Mucosa of rectum (tissue), 2 donors: ENCODE data around the gene CFAP299.

ENCODE experiments used
- H3K27ac ChIP-seq, 2 donors: one replicate each; pipeline ENCODE4 v1.7.0; 2013; ENCODE audit warnings: inconsistent platforms in 2 of 2, low read depth in 2 of 2, low read length in 2 of 2
- H3K27me3 ChIP-seq, 2 donors: one replicate each; pipeline ENCODE4 v1.7.0; 2013; ENCODE audit warnings: low read length in 2 of 2; ENCODE audit not compliant: control insufficient read depth in 2 of 2, insufficient read depth in 2 of 2
- H3K36me3 ChIP-seq, 2 donors: one replicate each; pipeline ENCODE4 v1.7.0; 2013; ENCODE audit warnings: low read length in 2 of 2; ENCODE audit not compliant: control insufficient read depth in 2 of 2, insufficient read depth in 2 of 2
- H3K4me1 ChIP-seq, 2 donors: one replicate each; pipeline ENCODE4 v1.7.0; 2013; ENCODE audit warnings: low read length in 2 of 2, mild to moderate bottlenecking in 1 of 2; ENCODE audit not compliant: control insufficient read depth in 2 of 2, insufficient read depth in 2 of 2
- H3K4me3 ChIP-seq, 2 donors: one replicate each; pipeline ENCODE4 v1.7.0; 2013; ENCODE audit warnings: low read length in 2 of 2
- H3K9ac ChIP-seq, 2 donors: one replicate each; pipeline ENCODE4 v1.7.0; 2013; ENCODE audit warnings: low read length in 2 of 2, low read depth in 1 of 2, mild to moderate bottlenecking in 1 of 2
- H3K9me3 ChIP-seq, 2 donors: one replicate each; pipeline ENCODE4 v1.7.0; 2013; ENCODE audit warnings: low read length in 2 of 2; ENCODE audit not compliant: control insufficient read depth in 2 of 2
- donor health status: healthy.
- donor health status: Normal muscosa, but diverticular disease.

Gene CFAP299

DNA sequence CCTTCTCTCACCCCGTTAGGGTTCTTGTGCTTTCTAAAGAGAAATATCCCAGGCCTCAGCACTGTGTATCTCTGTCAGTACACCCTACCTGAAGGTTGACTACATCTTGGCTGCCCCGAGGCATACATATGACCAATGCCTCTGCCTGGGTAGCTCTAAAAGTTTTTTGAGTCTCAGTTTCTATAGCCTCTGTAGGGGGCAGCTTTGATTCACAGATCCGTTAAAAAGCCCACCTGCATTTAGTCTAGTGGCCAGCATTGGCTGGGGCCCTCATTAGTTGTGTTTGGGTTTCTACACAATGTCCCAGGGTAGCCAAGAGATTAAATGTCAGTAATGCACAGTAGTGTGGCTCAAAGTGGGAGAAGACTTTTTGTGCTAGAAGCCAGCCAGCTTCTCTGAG, 151.1 kb downstream of the CFAP299 start:
- Histone ChIP-seq H3K27ac (no peak overlapping the region), H3K27me3 (no peaks in the 10 kb centered on the region), H3K9me3 (no peaks in the 10 kb centered on the region), H3K4me1 (no peaks in the 10 kb centered on the region), H3K4me3 (no peak overlapping the region), H3K36me3 (no peaks in the 10 kb centered on the region), H3K9ac (no peak overlapping the region)

DNA sequence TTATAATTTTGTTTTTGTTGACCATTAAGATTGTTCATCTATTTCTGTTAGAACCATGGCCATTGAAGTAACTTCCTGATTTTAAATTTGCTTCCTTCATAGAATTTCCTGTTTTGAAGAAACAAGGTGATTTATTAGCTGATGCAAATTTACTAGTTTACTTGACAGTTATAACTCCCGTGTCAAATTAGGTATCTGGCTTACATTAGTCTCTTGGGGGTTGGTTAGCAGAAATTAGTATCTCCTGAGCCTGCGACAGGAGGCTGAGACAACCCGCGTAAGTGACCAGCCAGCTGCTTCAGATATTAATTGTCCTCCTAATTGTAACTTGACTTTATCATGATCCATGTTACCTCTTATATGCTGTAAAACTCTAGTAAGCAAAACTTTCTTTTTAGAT, 154.3 kb downstream of the CFAP299 start:
- H3K4me1 ChIP-seq = peaks cover 0 to 4% of the 10 kb centered on the region in 2 donors
- no peaks in the 10 kb centered on the region for H3K27me3 ChIP-seq
- no peaks in the 10 kb centered on the region for H3K36me3 ChIP-seq
- no peak overlapping the region for H3K4me3 ChIP-seq
- no peak overlapping the region for H3K9ac ChIP-seq
- H3K9me3 ChIP-seq = no peaks in the 10 kb centered on the region
- no peak overlapping the region for H3K27ac ChIP-seq

DNA sequence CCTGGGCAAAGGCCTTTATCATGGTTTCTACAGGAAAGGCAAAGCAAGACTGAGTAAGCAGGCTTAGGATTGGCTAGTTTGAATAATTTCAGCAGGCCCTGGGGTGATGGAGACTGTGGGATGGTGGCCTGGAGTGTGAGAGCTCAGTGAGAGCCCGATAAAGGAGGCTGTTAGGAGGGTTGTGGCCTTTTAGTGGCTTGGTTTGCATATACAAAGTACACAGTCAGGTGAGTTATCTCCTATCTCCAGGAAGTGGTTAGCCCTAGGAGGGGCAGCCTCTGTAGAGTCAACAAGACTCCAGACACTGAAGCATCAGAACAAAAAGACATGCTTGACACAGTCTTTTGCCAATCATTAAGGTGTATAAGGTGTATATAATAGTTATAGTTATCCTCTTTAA, 157.2 kb downstream of the CFAP299 start:
- Histone ChIP-seq H3K4me1 (peaks cover 0 to 4% of the 10 kb centered on the region in 2 donors), H3K4me3 (no peak overlapping the region), H3K36me3 (no peaks in the 10 kb centered on the region), H3K9me3 (no peaks in the 10 kb centered on the region), H3K27me3 (no peaks in the 10 kb centered on the region), H3K27ac (no peak overlapping the region), H3K9ac (no peak overlapping the region)

DNA sequence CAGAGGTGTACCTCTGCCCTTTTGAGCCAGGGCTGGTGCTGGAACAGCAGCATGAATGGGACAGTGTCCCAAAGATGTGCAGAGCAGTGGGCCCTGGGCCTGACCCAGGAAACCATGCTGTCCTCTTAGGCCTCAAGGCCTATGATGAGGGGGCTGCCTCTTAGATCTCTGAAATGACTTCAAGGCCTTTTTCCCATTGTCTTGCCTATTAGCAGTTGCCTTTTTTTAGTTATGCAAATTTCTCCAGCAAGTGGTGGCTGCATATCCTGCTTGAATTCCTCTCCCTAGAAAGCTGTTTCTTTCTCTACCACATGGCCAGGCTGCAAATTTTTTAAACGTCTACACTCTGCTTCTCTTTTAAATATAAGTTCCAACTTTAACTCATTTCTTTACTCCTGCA, 160.3 kb downstream of the CFAP299 start:
- Histone ChIP-seq H3K9ac (no peak overlapping the region), H3K27ac (no peak overlapping the region), H3K27me3 (no peaks in the 10 kb centered on the region), H3K4me1 (peaks cover 0 to 4% of the 10 kb centered on the region in 2 donors), H3K36me3 (no peaks in the 10 kb centered on the region), H3K4me3 (no peak overlapping the region), H3K9me3 (no peaks in the 10 kb centered on the region)

DNA sequence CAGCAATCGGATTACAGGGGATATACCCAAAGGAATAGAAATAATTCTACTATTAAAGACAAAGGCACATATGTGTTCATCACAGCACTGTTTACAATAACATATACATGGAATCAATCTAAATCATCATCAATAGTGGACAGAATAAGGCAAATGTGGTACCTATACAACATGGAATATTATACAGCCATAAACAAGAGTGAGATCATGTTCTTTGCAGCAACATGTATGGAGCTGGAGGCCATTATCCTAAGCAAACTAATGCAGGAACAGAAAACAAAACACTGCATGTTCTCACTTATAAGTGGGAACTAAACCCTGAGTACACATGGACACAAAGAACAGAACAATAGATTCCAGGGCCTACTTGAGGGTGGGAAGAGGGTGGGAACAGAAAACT, 163.2 kb downstream of the CFAP299 start:
- Histone ChIP-seq H3K36me3 (no peaks in the 10 kb centered on the region), H3K4me1 (no peaks in the 10 kb centered on the region), H3K9me3 (no peaks in the 10 kb centered on the region)

DNA sequence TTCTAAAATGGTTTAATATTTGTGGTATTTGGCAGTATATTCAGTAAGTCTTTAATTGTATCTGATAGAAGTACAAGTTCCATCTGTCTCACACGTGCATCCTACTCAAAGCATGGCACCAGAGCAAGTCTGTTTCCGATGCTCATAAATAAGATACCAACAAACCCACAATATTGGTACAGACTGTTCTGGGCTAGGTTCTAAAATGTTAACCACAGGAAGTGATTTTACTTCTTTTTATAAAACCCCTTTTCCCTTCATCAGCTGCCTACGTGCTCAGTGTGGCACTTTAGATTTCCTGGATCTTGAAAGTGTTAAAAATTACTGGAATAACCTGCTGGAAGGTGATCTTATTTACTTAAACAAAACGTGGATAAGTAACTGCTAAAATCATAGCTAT, 165.1 kb downstream of the CFAP299 start:
- Histone ChIP-seq H3K27ac (no peak overlapping the region), H3K9ac (no peak overlapping the region)

More for the DNA sequence above, 163.2 kb downstream of the CFAP299 start:
- Histone ChIP-seq H3K4me3 (no peak overlapping the region), H3K27ac (no peak overlapping the region), H3K27me3 (no peaks in the 10 kb centered on the region), H3K9ac (no peak overlapping the region)

DNA sequence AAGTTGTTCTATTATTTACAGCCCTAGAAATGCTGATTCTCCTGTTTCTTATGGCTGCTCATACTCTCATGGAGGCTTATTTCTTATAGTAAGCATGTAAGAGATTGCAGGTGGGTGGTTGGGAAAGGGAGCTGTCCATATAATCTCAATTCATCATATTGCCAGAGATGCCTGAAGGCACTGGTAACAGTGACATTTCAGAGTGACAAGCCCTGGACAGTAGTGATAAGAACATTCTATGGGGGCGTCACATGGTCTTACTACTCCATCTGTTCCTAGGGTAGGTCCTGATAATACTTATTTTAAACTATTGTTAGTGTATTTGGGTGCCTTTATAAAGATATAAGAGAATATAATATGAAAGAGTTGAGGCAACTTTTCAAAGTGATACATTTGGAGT, 171.5 kb downstream of the CFAP299 start:
- H3K36me3 ChIP-seq = no peaks in the 10 kb centered on the region
- no peak overlapping the region for H3K4me3 ChIP-seq
- H3K9me3 ChIP-seq = no peaks in the 10 kb centered on the region
- no peaks in the 10 kb centered on the region for H3K27me3 ChIP-seq
- no peak overlapping the region for H3K9ac ChIP-seq
- no peaks in the 10 kb centered on the region for H3K4me1 ChIP-seq
- no peak overlapping the region for H3K27ac ChIP-seq

More for the DNA sequence above, 165.1 kb downstream of the CFAP299 start:
- Histone ChIP-seq H3K9me3 (no peaks in the 10 kb centered on the region), H3K27me3 (no peaks in the 10 kb centered on the region), H3K4me1 (no peaks in the 10 kb centered on the region), H3K36me3 (no peaks in the 10 kb centered on the region), H3K4me3 (no peak overlapping the region)

DNA sequence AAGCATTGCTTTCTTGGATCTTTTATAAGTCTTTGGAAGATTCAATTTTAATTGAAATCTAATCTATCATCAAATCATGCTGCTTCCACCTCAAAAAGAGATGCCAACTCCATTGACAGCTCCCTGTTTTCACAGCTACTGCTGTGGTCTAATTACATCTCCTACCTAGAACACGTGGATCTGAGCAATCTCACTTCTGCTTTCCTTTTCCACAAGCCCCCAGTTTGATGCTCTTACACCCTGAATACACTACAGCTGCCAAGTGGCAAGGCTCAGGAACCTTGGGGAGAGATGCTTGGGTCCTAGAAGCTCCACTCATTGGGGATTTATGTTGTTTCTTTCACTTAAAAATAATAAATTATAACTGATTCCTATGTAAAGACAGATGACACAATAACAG, 172.0 kb downstream of the CFAP299 start:
- Histone ChIP-seq H3K4me3 (no peak overlapping the region), H3K27me3 (no peaks in the 10 kb centered on the region), H3K36me3 (no peaks in the 10 kb centered on the region), H3K9me3 (no peaks in the 10 kb centered on the region), H3K27ac (no peak overlapping the region), H3K9ac (no peak overlapping the region), H3K4me1 (no peaks in the 10 kb centered on the region)

DNA sequence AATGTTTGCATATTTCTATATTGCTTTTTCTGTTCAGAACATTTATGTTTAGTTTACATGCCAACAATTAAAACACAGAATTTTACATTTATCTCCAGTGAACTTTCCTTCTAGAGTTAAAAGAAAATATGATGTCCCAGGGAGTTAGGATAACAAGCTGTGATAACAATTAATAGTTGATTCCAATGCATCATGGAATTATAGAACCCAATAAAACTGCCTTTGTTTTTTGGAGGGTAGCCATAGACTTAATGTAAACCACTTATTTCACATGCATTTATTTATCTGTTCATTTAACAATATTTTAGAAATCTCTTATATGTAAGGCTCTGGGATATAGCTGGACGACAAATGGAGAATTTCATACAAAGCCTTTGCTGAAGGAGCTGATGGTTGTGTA, 180.0 kb downstream of the CFAP299 start:
- no peaks in the 10 kb centered on the region for H3K36me3 ChIP-seq
- H3K9ac ChIP-seq = no peak overlapping the region
- no peaks in the 10 kb centered on the region for H3K27me3 ChIP-seq
- no peak overlapping the region for H3K27ac ChIP-seq
- H3K4me1 ChIP-seq = no peaks in the 10 kb centered on the region
- H3K9me3 ChIP-seq = no peaks in the 10 kb centered on the region
- H3K4me3 ChIP-seq = no peak overlapping the region

DNA sequence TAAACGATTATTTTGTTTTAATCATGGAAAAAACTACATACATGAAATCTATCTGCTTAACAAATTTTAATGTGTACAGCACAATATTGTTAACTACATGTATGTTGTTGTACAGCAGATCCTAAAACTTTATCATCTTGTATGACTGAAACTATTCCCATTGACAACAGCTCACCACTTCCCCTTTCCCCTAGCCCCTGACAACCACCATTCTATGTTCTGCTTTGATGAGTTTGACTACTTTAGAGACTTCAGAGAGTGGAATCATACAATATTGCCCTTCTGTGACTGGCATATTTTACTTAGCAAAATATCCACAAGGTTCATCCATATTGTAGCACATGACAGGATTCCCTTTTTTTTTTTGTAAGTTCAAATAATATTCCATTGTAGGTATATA, 185.9 kb downstream of the CFAP299 start:
- Histone ChIP-seq H3K27me3 (no peaks in the 10 kb centered on the region), H3K27ac (no peak overlapping the region), H3K36me3 (no peaks in the 10 kb centered on the region), H3K9ac (no peak overlapping the region), H3K9me3 (no peaks in the 10 kb centered on the region), H3K4me1 (no peaks in the 10 kb centered on the region), H3K4me3 (no peak overlapping the region)

DNA sequence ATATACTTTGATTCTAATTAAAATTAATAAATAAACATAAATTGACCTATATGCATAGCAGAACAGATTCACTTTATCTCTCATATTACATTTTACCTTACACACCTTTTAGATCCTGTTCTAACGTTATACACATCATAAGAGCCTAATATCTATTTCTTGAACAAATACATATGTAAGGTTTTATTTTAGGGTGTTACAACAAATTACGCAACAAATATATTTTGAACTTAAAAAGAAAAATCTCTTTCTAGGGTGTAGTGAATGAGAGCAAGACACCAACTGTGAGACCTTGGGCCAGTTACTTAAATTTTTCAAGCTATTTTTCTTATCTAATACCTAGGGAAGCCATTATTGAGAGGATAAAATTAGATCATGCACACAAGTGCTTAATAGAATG, 191.2 kb downstream of the CFAP299 start:
- no peaks in the 10 kb centered on the region for H3K4me1 ChIP-seq
- H3K9ac ChIP-seq = no peak overlapping the region
- H3K9me3 ChIP-seq = no peaks in the 10 kb centered on the region
- no peaks in the 10 kb centered on the region for H3K36me3 ChIP-seq
- no peaks in the 10 kb centered on the region for H3K27me3 ChIP-seq
- no peak overlapping the region for H3K4me3 ChIP-seq
- H3K27ac ChIP-seq = no peak overlapping the region
